K562 (cell line): ENCODE data around the gene CNOT6. TPM values are rescaled to one million over a fixed set of nuclear protein-coding genes. Genes with fewer than 3 reads are reported as not detected.

Experiments
- ATAC-seq: fragments of 200-7000 bp; cut with Tn5 transposase; 3 replicates; pipeline ENCODE4 v1.9.1; 2020; ENCODE audit warnings: moderate library complexity
- BruUV-seq: library from RNA; stranded (reverse); fragments of 400-500 nt; replicated peaks from 2 replicates; lab custom pipeline; 2021; lab: Mats Ljungman, UMichigan
- CTCF ChIA-PET: fragments of 300-600 bp; formaldehyde crosslinking; extraction: SDS; loops from one replicate; lab custom pipeline; 2021; ENCODE audit warnings: low intra/inter-chr PET ratio; lab: Yijun Ruan, JAX
- POLR2A ChIA-PET: fragments of 300-600, 350-650 bp; sonication (Branson Sonifier 250); formaldehyde crosslinking; extraction: SDS; loops from one replicate; lab custom pipeline; 2021; ENCODE audit warnings: antibody characterized with exemption, inconsistent platforms; lab: Yijun Ruan, JAX
- DNase-seq, 4 experiments: peaks; one replicate each; pipeline versions ENCODE4 v3.0.0 to v3.0.0-alpha.2; 2011 to 2018; ENCODE audit warnings: low spot score in 3 of 4, mixed read lengths in 3 of 4; ENCODE audit errors: extremely low read depth in 1 of 4
- FAIRE-seq: peaks from 2 replicates; lab custom pipeline; 2011; peaks lifted over from hg19 to GRCh38; lab: Jason Lieb, UNC
- H2AFZ ChIP-seq: 2 replicates; pipeline ENCODE4 v1.6.0; 2011; ENCODE audit warnings: low read depth, low read length, control low read depth, inconsistent platforms
- H3K27ac ChIP-seq: fragments of 200-600 bp; 3 replicates; pipeline ENCODE4 v1.8.0; 2011; ENCODE audit warnings: low read depth, mild to moderate bottlenecking, control low read depth, inconsistent platforms, low read length, moderate library complexity, mixed read lengths; ENCODE audit errors: extremely low read depth
- H3K27me3 ChIP-seq, 2 experiments: fragments of 300-600 bp in 1 of 2; 2 replicates in 1 of 2; 3 replicates in 1 of 2; pipeline versions ENCODE4 v1.6.0 to v1.8.0; 2011; ENCODE audit warnings: inconsistent platforms in 2 of 2, low read length in 2 of 2, mild to moderate bottlenecking in 1 of 2, mixed read lengths in 1 of 2, moderate library complexity in 1 of 2; ENCODE audit not compliant: control insufficient read depth in 2 of 2, insufficient read depth in 2 of 2
- H3K36me3 ChIP-seq: fragments of 300-600 bp; 3 replicates; pipeline ENCODE4 v1.8.0; 2011; ENCODE audit warnings: mild to moderate bottlenecking, low read length, inconsistent platforms; ENCODE audit not compliant: control insufficient read depth, insufficient read depth
- H3K4me1 ChIP-seq, 2 experiments: fragments of 200-600 bp in 1 of 2; replicated peaks in 1 of 2; 2 replicates in 1 of 2; 3 replicates in 1 of 2; pipeline versions ENCODE4 v1.5.1 to v1.8.0; 2011; ENCODE audit warnings: inconsistent platforms in 2 of 2, low read length in 2 of 2, mild to moderate bottlenecking in 1 of 2, mixed read lengths in 1 of 2, moderate library complexity in 1 of 2; ENCODE audit not compliant: control insufficient read depth in 2 of 2, insufficient read depth in 2 of 2
- H3K4me2 ChIP-seq: 2 replicates; pipeline ENCODE4 v1.6.1; 2011; ENCODE audit warnings: low read length, control low read depth, inconsistent platforms, mixed read lengths; ENCODE audit not compliant: insufficient read depth
- H3K4me3 ChIP-seq: fragments of 200-600 bp; sonication (generic), shearing (Covaris generic); 2 replicates; pipeline ENCODE4 v1.5.1; 2016; ENCODE audit warnings: control low read depth, inconsistent platforms
- H3K79me2 ChIP-seq: fragments of 200-600 bp; 3 replicates; pipeline ENCODE4 v1.8.0; 2011; ENCODE audit warnings: low read length, inconsistent platforms; ENCODE audit not compliant: control insufficient read depth, insufficient read depth
- H3K9ac ChIP-seq, 2 experiments: 2 replicates each; pipeline versions ENCODE4 v1.6.0 to v1.6.1; 2011; ENCODE audit warnings: low read depth in 2 of 2, low read length in 2 of 2, control low read depth in 1 of 2, inconsistent platforms in 1 of 2, mild to moderate bottlenecking in 1 of 2, mixed read lengths in 1 of 2; ENCODE audit not compliant: insufficient read depth in 1 of 2
- H3K9me1 ChIP-seq: one replicate; pipeline ENCODE4 v1.6.0; 2011; ENCODE audit warnings: inconsistent platforms, mild to moderate bottlenecking, low read length, moderate library complexity; ENCODE audit not compliant: control insufficient read depth, insufficient read depth
- H3K9me3 ChIP-seq: replicated peaks from 2 replicates; pipeline ENCODE4 v1.5.1; 2011; ENCODE audit warnings: low read depth, low read length, inconsistent platforms; ENCODE audit not compliant: control insufficient read depth, insufficient read depth
- H4K20me1 ChIP-seq: replicated peaks from 2 replicates; pipeline ENCODE4 v1.6.1; 2011; ENCODE audit warnings: low read length, inconsistent platforms, mixed read lengths; ENCODE audit not compliant: control insufficient read depth, insufficient read depth
- BRCA1 ChIP-seq, 2 experiments: fragments of 450-650 bp in 1 of 2; sonication (generic) in 1 of 2; formaldehyde crosslinking in 1 of 2; IDR thresholded peaks; 2 replicates each; pipeline versions ENCODE4 v1.5.0 to v1.6.1; 2017 to 2020; ENCODE audit warnings: mild to moderate bottlenecking in 1 of 2, missing genetic modification reagents in 1 of 2
- CCNT2 ChIP-seq: IDR thresholded peaks from 2 replicates; pipeline ENCODE4 v1.6.1; 2011; ENCODE audit warnings: borderline replicate concordance, low read depth, mild to moderate bottlenecking, moderate library complexity, mixed read lengths, low read length; ENCODE audit not compliant: insufficient read length; ENCODE audit errors: extremely low read depth
- PBX2 ChIP-seq, 2 experiments: IDR thresholded peaks in 1 of 2; conservative IDR thresholded peaks in 1 of 2; 2 replicates each; pipeline ENCODE4 v1.6.1; 2016; ENCODE audit warnings: low read depth in 2 of 2, mild to moderate bottlenecking in 1 of 2, missing compliant biosample characterization in 1 of 2, missing genetic modification characterization in 1 of 2, moderate library complexity in 1 of 2
- PCBP1 ChIP-seq: fragments of 200-400 bp; formaldehyde crosslinking; IDR thresholded peaks from 2 replicates; pipeline ENCODE4 v1.6.1; 2018; ENCODE audit warnings: mild to moderate bottlenecking, low read depth, low read length; ENCODE audit not compliant: poor library complexity, severe bottlenecking
- SMARCE1 ChIP-seq: fragments of 450-650 bp; IDR thresholded peaks from 2 replicates; pipeline ENCODE4 v1.7.1; 2016; ENCODE audit warnings: mild to moderate bottlenecking
- ZNF232 ChIP-seq: sonication (generic); formaldehyde crosslinking; IDR thresholded peaks from 2 replicates; pipeline ENCODE4 v1.8.0; 2022; ENCODE audit warnings: mild to moderate bottlenecking, missing genetic modification reagents
- ZNF282 ChIP-seq: sonication (generic); formaldehyde crosslinking; IDR thresholded peaks from 2 replicates; pipeline ENCODE4 v1.8.1; 2023; ENCODE audit warnings: missing genetic modification reagents
- ZNF3 ChIP-seq: fragments of 250-450 bp; sonication (Bioruptor Pico); IDR thresholded peaks from 2 replicates; pipeline ENCODE4 v1.5.0; 2021; ENCODE audit warnings: mild to moderate bottlenecking, moderate library complexity
- WGBS: fragments of 100-300 bp; shearing (Covaris generic); methylation state at CpG from one replicate; pipeline ENCODE4 v1.1.6; 2016; ENCODE audit warnings: low coverage, mixed read lengths; ENCODE audit not compliant: insufficient coverage; ENCODE audit errors: missing lambda C conversion rate; 5-methylcytosine and 5-hydroxymethylcytosine counted together
- in situ Hi-C: fragments of 300-500 bp; cut with MboI; formaldehyde crosslinking; loops from 4 replicates; pipeline ENCODE4 v1.15.0; 2018; ENCODE audit warnings: inconsistent platforms, mixed read lengths
- intact Hi-C: fragments of 100-400 bp; cut with micrococcal nuclease; formaldehyde crosslinking; loops from 2 replicates; pipeline ENCODE4 v1.14.2; 2022
- polyA plus RNA-seq, 8 experiments: library from polyadenylated mRNA; depleted of rRNA in 4 of 8; stranded (reverse) in 5 of 8; unstranded in 3 of 8; fragments of >200 nt; fragmentation: Nextera tagmentation in 2 of 8; fragmentation: Illumina TruSeq in 1 of 8; extraction: Ambion mirVana in 2 of 8; extraction: Trizol in 1 of 8; gene quantifications; 2 replicates each; pipeline versions ENCODE4 v1.2.1 to v1.2.3, GENCODE V29; 2011 to 2014; ENCODE audit warnings: inconsistent platforms in 1 of 8, missing spikeins in 1 of 8
- total RNA-seq, 7 experiments: library from RNA; depleted of rRNA in 6 of 7; stranded (reverse); fragments of >200 nt in 6 of 7; fragmentation: Illumina TruSeq in 2 of 7; extraction: Trizol in 2 of 7; gene quantifications; 2 replicates each; pipeline versions ENCODE4 v1.2.1 to v1.2.3, GENCODE V29; 2011 to 2021; ENCODE audit warnings: low replicate concordance in 1 of 7

CNOT6 gene
- total and polyA plus RNA-seq, 9 of the 15 experiments (the other 6 are each of a cell fraction or from before 2014, with no cell fraction given): 4.9 to 32.4 (median 14.0) TPM

DNA sequence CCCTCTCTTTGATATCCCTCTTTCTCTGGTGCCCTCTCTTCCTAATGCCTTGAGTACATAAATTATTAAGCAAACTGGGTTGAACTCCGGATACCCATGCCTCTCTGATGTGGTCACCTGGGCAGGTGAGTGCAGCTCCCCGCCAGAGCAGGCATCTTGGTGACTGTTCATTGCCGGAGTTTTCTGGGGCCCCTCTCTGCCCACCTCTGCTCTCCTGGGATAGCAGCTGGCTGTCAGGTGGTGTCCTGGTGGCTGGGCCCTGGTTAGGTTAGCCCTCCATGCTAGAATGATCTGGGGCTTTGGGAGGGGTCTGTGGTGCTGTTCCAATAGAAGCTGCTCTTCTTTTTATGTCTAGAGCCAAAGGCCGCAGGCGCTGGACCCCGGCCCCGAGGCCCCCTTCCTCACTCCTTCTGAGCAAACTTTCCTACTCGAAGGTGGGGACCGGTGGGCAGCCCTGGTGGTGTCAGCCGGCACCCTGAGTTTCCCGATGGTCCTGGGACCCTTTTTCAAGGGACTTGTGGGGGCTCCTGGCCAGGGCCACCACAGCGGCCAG, 102.0 kb downstream of the CNOT6 start (continued):
- TF ChIP-seq CCNT2 (no peak), PBX2 (CRISPR knock-in tag; IDR thresholded peaks at IDR 0.05; ENCODE audit: low read depth) (no peak), PBX2 (tag; conservative IDR thresholded peaks at IDR 0.05; ENCODE audit: low read depth) (no peak), SMARCE1 (no peak), BRCA1 (IDR thresholded peaks at IDR 0.05) (no peak), BRCA1 (CRISPR knock-in tag; IDR thresholded peaks at IDR 0.05) (no peak), ZNF282 (CRISPR knock-in tag) (no peak)
- TF ChIP-seq, all 486 proteins: peak for 0

- H3K9me3 ChIP-seq: no peaks in the 10 kb centered on the region
- in situ Hi-C loops (no loop called here), intact Hi-C loops (no loop called here)
- BruUV-seq: no TSS peak
- H3K27me3 ChIP-seq: peaks cover 0 to 9% of the 10 kb centered on the region in 2 experiments; a peak in 2 of 5 replicates
- no peaks in the 10 kb centered on the region for H3K36me3 ChIP-seq
- H3K79me2 ChIP-seq: no peaks in the 10 kb centered on the region
- H3K27ac ChIP-seq: no peak overlapping the region
- no peak overlapping the region for H3K4me2 ChIP-seq
- 41% methylated on average over 21 of the region's 24 CpGs for WGBS
- ChIA-PET POLR2A (no interaction called here), CTCF (no interaction called here)
- TF ChIP-seq ZNF232 (CRISPR knock-in tag) (no peak), PCBP1 (peak; percentile 29), ZNF3 (no peak)
- no peaks in the 10 kb centered on the region for H4K20me1 ChIP-seq
- ATAC-seq: no peak
- H3K9ac ChIP-seq: no peak overlapping the region; a peak in 1 of 4 replicates
- no peak overlapping the region for H3K4me3 ChIP-seq
- no peak overlapping the region for H2AFZ ChIP-seq
- no peak for FAIRE-seq
- no peak for DNase-seq
- H3K9me1 ChIP-seq: no peaks in the 10 kb centered on the region
- H3K4me1 ChIP-seq: peaks cover 10 to 56% of the 10 kb centered on the region in 2 experiments; a peak in 4 of 5 replicates
Observed at GRCh38 chr5:180596668-180597231, 102.6 kb downstream of the CNOT6 start.
